HL-60 (cell line): ENCODE measurements around the gene OSBPL3.

Experiments used
- DNase-seq, 2 experiments: peaks; one replicate each; pipeline ENCODE4 v3.0.0-alpha.2; 2010 to 2020; ENCODE audit warnings: low read depth in 1 of 2, low spot score in 1 of 2
- H3K27ac ChIP-seq: fragments of 250-450 bp; sonication (Bioruptor Pico); replicated peaks from 2 replicates; pipeline ENCODE4 v1.5.1; 2020; ENCODE audit warnings: mild to moderate bottlenecking, moderate library complexity
- H3K27me3 ChIP-seq: fragments of 250-450 bp; sonication (Bioruptor Pico); 2 replicates; pipeline ENCODE4 v1.5.1; 2021; ENCODE audit warnings: mild to moderate bottlenecking, moderate library complexity; ENCODE audit not compliant: insufficient read depth, poor library complexity, severe bottlenecking
- H3K4me3 ChIP-seq: replicated peaks from 2 replicates; pipeline ENCODE4 v1.5.1; 2011; ENCODE audit warnings: mild to moderate bottlenecking, control low read depth, low read length; ENCODE audit not compliant: insufficient read depth
- CTCF ChIP-seq: IDR thresholded peaks from one replicate; pipeline ENCODE4 v1.5.1; 2011; ENCODE audit warnings: low read length, control low read depth, inconsistent platforms; ENCODE audit not compliant: insufficient read depth
- GABPA ChIP-seq: IDR thresholded peaks from 2 replicates; pipeline ENCODE4 v1.6.1; 2012; ENCODE audit warnings: low read depth
- POLR2AphosphoS5 ChIP-seq: IDR thresholded peaks from 2 replicates; pipeline ENCODE4 v1.6.1; 2012; ENCODE audit warnings: low read depth
- REST ChIP-seq: IDR thresholded peaks from 2 replicates; pipeline ENCODE4 v1.6.1; 2012; ENCODE audit warnings: low read depth; ENCODE audit not compliant: insufficient replicate concordance
- SPI1 ChIP-seq: IDR thresholded peaks from 2 replicates; pipeline ENCODE4 v1.6.1; 2012; ENCODE audit warnings: low read depth, mild to moderate bottlenecking, borderline replicate concordance

The OSBPL3 gene

GRCh38 chr7:24975644-24976260, 4.2 kb downstream of the OSBPL3 start:
- Histone ChIP-seq H3K27ac (no peak overlapping the region), H3K27me3 (no peaks in the 10 kb centered on the region), H3K4me3 (no peak overlapping the region)
- no peak for DNase-seq
- no peak for TF ChIP-seq REST
- no peak for TF ChIP-seq SPI1
- TF ChIP-seq CTCF: no peak
- TF ChIP-seq POLR2AphosphoS5: no peak
- TF ChIP-seq GABPA: no peak

- Histone ChIP-seq H3K4me3 (no peak overlapping the region), H3K27me3 (no peaks in the 10 kb centered on the region), H3K27ac (no peak overlapping the region)
- no peak for DNase-seq
- TF ChIP-seq CTCF: no peak
- TF ChIP-seq GABPA: no peak
- no peak for TF ChIP-seq POLR2AphosphoS5
- TF ChIP-seq SPI1: no peak
- TF ChIP-seq REST: no peak
Observed at GRCh38 chr7:24975172-24975571, 4.8 kb downstream of the OSBPL3 start.

- DNase-seq: no peak
- H3K4me3 ChIP-seq: no peak overlapping the region
- H3K27ac ChIP-seq: no peak overlapping the region
- TF ChIP-seq CTCF (no peak), REST (no peak), SPI1 (no peak), POLR2AphosphoS5 (no peak), GABPA (no peak)
- H3K27me3 ChIP-seq: no peaks in the 10 kb centered on the region
Observed at GRCh38 chr7:24974026-24974832, 5.7 kb downstream of the OSBPL3 start.
